A204.1 (cell line): ENCODE results near the gene LRMDA.

ENCODE experiments used
- FAIRE-seq: peaks from 2 replicates; lab custom pipeline; 2012; peaks lifted over from hg19 to GRCh38; lab: Jason Lieb, UNC

Gene LRMDA

DNA sequence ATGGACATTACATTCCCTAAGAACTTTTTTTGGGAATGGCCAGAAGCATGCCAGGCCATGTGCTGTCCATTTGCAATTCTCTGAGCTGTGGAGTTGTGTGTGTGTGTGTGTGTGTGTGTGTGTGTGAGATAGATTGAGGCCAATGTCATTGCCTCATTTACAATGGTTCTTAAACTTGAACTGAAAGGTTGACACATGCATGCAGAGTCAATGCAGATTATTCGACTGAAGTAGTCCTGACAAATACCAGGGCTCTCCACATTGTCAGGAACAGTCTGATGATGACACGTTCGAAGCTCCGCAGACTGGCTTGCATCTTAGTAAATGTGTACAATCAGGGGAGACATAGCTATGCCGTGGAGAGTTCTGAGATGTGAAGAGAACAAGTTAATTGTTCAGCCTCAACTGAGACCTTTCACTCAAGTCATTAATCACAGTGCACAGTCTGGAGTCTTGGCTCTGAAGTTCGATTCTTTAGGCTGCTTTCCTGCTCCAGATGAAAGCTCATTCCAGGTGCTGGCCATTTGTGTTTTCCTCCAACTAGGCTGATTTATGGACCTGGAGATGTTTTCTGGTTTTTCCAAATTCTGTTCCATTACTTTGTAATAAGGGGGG is 921.9 kb downstream of the LRMDA start:
- FAIRE-seq = no peak

DNA sequence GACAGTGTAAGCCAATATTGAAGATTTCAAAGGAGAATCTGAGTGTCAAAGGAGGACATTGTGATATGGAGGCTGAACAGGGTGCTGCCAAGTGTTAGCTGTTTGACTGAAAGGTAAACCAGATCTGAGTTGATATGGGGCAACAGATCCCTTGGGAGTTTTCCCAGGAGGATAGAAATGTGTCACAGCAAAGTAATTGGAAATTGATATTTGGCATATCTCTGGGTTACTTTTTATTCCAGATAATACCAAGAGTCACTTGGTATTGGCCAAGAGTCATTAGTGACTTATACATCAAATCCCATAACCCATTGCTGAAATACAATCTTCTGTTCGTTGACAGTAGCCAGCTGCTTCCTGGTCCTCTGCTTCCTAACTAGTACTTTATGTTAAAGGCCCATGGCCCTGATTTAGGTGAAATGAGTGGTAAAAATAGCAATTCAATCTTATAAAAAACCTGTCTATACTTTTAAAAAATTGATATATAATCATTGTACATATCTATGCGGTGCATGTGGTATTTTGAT is 922.9 kb downstream of the LRMDA start:
- FAIRE-seq = no peak

DNA sequence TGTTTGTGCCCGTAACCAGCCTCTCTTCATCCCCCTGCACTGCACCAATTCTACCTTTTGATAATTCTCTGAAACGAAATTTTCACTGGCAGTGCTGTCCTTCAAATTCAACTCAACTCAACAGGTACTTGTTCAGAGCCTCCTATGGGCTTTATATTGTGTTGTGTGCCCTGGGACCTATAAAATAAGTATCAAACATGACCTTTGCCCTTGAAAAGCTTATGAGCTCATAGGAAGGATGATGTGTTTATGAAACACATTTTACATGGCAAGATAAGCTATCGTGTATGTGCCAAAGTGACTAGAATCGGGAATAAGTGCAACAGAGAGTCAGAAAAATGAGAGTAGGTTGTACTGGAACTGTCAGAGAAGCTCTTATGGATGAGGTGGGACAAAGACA is 923.5 kb downstream of the LRMDA start:
- FAIRE-seq = no peak

DNA sequence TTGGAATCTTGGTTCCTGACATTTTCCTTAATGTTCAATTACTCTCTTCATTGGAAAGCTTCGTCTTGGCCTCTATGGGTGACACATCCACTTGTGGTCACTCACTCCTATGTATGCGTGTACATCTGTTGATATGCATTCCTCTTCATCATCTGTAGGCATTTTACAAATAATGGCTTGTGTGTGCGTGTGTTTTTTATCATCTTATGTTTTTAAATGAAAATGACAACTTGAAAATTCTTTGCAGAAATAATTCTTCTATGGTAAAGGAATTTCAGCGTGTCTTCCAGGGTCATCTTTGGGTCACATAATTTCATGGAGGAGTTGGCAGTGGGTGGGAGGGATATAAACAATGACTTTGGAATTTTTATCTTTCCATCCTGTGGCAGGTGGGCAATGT is 925.1 kb downstream of the LRMDA start:
- no peak for FAIRE-seq

DNA sequence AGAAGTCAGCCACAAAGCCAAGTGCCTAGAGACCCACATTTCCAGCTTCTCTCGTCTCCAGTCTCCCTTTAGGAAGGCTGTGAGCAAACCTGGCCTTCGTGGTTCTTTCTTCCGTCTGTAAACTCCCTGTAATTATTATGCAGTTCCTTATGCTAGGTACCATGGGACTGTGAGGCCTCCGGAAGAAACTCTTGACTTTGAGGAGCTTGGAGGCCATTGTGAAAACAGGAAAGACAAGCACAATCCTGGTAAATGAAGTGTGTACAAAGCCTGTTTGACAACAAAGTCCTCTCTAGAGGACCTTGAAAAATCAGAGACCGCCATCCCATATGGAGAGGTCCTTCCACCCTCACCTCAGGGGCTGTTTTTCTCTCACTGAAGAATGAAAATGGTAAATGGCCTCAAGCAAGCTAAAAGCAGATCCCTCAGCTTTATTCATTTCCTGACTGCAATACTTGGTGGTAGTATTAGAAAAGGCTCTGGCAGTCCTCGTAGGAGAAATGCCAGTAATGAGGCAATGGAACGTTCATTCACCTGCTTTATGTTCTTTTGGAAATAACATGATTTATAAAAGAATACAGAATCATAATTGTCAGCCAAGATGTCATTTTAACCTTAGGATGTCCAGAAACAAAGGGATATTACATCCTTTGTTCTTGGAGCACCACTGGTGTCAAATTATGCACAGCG is 926.4 kb downstream of the LRMDA start:
- FAIRE-seq = no peak

DNA sequence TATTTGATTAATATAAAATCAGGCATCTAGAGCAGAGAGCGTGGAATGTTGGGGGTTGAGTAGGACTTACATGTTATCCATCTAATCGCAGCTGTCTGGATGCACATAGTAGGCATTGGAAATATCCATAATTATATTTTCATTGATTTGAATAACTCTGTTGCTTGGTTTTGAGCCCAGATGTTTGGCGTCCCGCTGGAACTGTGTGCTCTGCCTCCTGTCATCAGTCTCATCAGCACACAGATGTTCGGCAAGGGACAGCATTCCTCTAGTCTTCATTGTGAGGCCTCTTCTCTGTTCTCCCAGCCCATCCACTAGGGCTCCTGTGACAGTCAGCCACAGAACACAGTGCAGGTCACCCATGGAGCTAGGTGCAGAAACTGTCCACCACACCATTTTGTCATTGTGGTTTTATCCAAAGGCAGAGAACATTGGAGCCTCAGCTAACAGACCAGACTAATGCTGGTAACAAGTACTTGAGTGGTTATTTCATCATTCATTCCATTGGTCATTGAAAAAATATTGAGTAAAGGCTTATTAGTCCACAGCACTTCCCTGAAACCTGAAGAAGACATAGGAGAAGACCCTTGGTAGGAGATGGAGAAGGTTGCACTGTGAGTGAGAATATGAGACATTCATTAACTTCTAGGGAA is 927.4 kb downstream of the LRMDA start:
- FAIRE-seq = no peak

DNA sequence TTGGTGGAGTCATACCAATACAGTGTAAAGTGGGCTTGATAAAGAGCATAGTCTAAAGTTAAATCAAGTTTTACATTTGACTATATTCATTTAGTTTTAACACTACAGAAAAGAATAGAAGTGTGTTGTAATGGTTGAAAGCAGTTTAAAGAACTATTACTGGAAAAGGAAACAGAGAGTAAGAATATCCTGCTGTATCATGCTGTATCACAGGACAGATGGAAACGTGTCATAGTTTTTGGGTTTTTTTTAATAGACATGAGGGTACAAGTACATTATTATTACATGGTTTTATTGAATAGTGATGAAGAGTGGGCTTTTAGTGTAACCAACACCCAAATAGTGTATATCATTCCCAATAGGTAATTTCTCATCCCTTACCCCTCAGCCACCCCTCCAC is 944.3 kb downstream of the LRMDA start:
- no peak for FAIRE-seq

DNA sequence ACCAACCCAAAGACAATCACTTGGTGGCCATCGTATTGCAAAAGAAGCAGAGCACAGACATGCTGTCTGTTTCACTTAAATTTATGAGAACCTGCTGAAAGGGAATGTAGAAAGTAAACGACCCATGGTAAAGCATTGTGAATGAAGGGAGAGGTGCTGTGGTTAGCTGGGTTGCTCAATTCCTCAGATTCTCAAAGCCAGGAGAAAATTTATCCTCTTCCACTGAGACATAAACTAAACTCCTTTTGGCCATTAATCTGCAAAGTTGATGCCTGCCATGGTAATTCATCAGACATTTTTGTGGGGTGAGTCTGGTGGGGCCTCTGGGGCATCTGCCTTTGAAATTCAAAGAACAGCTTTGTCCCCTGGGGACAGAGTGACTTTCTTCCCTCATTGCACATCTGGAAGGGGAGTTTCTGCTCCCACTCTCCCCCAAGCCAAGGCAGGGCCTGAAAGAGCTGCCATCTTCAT is 951.0 kb downstream of the LRMDA start:
- FAIRE-seq = no peak

DNA sequence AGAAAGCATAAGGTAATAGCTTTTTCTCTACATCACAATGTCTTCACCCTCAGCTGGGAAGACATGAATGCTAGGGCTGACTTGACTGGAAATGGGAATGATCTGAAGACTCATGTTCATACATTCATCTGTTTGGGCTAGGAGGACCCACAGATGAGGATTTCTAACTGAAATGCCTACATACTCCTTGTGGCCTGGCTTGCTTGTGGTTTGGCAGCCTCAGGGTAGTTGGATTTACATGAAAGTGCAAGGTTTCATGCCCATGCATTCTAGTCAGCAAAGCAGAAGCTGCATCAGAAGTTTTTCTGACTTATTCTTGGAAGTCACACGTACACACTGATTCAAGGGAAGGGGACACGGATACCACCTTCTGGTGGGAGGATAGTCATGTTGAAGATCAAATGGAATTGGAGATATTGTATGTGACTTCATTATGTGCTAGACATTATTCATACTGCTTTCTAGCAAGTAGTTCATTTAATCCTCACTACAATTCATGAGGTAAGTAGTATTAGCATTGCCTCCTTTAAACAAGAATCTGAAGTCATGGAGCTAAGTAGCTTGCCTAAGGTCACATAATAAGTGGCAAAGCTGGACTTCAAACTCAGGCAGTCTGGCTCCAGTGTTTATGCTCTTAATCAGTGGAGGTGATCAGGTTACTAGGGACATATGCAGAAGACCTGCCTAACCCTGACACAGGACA is 957.0 kb downstream of the LRMDA start:
- FAIRE-seq = no peak

DNA sequence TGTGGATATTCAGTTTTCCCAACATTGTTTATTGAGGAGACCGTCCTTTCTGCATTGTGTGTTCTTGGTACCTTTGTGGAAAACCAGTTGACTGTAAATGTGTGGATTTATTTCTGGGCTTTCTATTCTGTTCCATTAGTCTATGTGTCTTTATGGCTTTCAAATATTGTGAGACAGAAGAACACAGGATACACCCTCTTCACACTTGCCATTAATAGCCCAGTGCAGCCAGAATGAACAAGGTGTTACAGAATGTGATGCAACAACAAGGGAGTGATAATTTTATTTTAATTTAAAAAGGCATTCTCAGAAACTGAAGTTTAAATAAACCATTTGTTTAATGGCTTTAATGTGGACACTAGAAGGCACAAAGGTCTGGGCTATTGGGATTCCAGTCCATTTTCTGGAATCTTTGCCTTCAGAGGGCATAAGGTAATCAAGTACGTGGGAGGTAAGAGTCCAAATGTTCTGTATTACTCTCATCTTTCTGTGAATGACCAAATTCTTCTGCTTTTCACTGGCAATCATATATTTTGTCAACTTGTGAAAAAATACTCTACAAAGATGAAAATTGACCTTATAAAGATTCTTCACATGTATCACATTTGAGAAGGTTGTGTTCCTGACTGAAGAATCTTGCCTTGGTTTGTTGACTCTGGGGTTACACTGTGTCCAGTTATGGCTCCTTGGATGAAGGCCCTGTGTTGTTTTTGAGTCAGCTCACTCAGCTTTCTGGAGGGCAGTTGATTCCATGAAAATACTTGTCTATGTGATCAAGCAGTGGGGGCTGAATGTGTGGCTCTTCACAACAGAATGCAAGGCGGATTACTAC is 962.7 kb downstream of the LRMDA start:
- FAIRE-seq = no peak

DNA sequence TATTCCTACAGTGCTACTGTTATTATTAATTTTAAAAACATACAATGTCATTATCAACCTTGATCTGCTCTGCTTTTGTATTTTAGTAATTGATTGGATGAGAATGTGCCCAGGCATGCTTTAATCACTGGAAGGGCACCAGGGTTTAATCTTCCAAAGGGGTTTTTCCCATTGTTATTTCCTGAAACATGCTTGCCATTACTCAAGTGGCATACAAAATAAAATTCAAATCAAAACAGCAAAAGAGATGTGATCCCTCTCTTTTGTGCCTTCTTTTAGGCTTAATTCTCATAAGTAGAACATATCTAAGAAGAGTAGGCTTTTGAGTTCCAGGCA is 963.3 kb downstream of the LRMDA start:
- FAIRE-seq = no peak

DNA sequence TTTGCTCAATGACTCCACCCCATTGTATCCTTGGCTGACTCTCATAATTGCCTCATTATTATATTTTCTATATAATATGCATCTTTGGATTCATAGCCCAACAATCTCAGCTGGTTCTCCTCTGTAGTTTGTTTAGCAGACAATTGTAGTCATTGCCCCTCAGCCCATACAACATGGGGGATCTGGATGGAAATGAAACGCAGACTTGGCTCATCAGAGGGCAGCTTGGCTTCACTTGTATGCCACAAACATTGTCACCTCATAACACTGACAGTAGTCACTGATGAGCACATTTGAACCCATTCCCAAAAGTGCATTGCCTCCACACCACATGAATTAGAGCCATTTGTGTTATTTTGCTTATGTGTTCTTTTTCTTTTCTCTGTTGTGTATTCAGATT is 963.8 kb downstream of the LRMDA start:
- no peak for FAIRE-seq

DNA sequence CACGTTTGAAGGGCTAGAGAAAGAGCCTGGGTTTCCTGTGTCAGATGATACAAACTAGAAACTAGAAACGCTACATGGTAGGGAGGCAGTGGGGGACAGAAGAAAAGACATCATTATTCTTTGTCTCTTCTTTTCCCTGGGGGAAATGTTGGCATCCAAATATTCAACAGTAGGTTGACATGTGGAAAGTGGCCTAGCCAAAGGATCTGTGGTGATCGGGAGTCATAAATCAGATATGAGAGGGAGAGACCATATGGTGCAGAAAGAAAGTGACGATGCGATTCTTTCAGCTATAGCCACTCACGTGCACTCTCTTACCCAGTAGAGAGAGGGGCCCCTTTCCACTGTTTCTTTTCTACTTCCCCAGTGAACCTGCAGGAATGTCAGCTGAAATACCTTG is 964.7 kb downstream of the LRMDA start:
- FAIRE-seq = no peak

DNA sequence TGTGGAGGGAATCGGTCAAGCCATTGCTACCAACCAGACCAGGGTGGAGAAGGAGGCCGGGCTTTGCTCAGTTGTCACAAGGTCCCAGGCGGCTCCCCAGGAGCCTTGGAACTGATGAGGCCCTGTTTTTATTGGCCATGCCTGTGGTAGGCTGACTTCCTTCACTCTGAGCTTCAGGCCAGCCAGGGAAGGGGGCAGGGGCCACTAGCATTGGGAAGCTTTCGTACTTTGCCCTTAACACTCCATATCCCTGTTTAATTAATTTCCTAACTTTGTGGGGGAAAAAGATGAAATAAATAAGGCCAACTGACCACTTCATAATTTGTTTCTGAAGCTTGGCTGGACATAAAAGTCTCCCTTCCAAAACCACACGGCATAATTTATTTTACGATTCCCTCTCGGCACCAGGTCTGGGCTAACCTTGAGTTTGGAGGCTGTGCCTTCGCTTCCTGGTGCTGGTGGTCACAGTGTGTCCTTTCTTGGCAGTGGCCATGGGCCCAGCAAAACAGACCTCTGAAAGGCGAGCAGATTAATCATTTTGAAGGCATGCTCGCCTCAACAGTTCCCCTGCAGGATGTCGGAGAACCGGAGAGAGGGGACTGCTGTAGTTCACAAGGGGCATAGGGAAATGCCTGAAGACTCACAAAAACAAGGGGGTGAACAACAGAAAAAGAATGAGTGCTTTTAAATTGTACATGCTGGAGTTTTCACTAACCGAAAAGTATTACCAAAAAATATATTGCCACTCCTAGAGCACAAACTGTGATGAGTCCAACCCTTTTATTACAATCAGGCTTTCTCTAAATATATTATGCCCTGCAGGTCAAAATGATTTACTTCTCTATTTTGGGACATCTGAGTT is 966.0 kb downstream of the LRMDA start:
- FAIRE-seq = no peak

DNA sequence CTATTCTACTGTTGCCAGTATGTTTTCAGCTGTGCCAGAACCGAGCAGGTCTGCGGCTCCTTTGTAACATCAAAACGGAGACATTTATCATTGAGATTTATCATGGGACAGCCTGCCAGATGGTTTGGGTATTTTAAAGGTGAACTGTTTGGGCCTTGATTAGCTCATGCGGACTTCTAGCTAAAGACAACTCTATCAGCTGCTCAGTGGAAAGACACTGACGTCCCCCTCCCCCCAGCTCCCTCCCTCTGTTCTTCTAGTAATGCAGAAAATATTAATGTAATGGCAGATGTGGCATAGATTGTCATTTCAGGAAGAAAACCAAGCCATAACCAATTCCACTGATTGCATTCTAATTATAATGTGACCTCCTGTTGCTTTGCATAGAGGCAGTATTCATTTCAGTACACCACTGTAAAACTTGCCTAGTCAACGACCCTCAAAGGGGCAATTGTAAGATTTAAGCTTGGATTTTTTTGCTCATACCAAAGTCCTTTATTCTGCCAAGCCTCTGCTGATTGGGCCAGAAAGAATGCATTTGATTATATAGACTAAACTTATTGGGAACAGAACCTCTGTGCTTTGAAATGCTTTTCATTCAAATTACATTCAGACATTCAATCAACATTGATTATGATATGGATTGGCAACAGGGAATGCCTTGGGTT is 966.8 kb downstream of the LRMDA start:
- no peak for FAIRE-seq

DNA sequence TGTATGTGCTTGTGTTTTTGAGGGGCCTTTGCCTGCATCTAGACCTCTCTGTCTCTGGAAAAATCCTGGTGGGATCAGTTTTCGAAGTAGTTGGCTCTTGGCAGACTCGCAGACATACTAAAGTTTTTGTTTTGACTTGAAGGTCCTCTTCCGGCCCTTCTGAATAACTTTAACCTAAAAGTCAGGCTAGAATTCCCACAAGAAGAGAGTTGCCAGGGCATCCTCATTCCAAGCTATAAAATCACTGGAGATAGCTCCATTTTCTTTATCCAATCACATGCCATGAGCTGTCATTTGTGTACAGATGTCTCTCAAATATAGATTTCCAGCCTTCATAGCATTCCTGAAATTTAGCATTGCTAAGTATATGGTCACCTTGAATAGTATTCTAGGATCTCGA is 967.8 kb downstream of the LRMDA start:
- no peak for FAIRE-seq

DNA sequence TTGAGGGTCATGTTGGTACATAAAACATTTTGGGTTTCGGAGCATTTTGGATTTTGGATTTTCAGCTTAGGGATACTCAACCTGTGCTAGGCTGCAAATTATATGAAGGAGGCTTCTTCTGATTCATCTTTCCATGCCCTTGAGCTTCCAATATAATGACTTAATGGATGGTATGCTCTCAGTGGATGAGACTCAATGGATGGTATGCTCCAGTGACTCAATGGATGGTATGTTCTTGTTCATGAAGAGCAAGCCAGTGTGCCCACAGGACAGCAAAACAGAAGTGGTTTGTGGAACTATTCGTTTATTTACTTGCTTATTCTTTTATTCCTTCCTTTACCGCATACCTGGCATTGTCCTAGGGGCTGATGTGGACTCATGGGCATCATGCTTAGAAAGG is 969.6 kb downstream of the LRMDA start:
- FAIRE-seq = no peak

DNA sequence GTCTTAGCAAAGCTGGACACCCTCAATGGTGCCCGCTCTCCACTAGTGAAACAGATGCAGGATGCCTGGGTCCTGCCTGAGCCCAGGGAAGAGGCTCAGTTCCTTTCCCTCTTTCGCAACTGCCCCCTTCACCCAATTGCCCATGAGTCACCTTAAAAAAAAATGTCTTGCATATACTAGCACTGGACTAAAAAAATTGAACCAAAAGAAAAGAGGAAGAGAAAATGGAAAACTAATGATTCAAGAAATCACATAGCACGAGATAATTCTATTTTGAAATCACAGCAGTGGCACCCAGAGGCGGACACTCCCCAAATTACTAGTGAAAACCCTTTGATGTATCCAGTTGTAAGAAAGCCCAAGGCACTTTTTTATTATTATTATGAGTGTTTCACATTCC is 972.5 kb downstream of the LRMDA start:
- no peak for FAIRE-seq

DNA sequence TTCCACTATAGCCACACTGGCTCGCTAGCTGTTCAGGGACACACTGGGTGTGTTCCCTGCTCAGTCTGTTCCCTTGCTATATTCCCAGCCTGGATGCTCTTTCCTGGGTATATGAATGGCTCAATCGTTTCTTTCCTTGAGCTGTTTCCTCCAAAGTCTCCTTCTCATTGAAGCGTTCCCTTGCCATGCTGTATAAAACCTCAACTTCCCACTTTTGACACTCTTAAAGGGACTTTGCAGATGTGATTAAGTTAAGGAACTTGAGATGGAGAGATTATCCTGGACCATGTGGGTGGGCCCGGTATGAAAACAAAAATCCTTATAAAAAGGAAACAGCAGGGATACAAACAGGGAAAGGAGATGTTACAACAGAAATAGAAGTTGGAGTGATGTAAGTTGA is 973.1 kb downstream of the LRMDA start:
- no peak for FAIRE-seq

DNA sequence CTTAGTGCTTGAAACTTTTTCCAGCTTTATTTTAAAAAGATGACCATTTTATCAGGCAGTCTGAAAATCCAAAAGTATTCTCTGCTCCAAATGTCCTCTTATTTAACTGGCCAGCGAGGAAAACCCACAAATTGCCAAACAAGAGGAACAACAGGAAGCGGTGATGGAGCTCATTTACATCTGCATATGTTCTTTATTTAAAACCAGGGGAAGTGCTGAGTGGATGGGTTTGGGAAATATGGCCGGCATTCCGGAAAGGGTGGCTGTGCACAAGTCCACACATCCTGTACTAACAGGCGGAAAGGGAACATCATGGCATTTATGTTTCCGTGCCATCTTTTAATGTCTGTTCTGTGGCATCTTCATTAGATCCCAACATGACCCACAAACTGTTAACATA is 974.5 kb downstream of the LRMDA start:
- no peak for FAIRE-seq

DNA sequence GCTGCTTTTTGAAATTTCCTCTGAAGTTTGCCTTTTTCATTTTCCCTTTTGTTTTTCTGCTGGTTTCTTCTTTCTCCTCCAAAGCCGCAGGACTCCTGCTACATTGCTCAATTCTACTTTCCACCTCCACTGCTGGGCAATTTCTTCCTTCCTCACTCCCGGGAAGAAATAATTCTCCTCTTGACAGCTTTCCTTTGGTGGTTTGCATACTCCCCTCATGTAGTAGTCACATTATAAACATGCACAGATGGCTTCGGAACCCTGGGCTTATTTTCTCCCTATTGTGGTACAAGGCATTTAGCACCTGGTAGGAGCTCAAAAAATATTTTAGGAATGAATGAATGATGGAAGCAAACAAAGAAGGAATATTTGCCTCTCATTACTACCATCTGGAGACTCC is 977.2 kb downstream of the LRMDA start:
- no peak for FAIRE-seq
